ENCODE measurements around the gene PCNA.

DNA sequence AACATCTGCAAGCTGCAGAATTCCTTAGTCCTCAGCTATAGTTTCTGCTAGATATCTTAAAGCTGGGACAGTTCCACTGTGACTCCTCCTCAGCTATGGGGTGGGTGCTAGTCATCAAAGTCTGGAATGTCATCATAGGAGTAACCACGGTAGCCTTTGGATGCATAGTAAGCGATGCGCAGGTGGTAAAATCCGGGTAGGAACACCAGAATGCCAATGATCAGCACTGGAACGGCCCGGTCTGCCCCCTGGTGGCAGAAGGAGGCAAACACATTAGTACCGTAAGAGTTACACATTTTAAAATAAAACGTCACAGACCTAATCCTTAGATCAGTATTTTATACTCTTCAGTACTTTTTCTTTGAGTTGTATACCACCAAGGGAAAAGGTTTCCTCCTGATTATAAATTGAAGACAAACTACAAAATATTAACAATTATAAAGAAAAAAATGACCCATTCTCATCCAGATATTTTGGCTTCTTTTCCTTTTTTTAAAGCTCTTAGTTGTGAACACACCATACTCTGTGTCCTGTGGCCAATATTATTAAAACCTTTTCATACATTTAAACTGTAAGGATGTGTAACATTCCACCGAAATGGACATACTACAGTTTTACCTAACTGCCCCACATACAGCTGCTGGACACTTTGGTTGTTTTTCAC is 18.9 kb downstream of the PCNA start:
- TF ChIP-seq, protein P1, sequence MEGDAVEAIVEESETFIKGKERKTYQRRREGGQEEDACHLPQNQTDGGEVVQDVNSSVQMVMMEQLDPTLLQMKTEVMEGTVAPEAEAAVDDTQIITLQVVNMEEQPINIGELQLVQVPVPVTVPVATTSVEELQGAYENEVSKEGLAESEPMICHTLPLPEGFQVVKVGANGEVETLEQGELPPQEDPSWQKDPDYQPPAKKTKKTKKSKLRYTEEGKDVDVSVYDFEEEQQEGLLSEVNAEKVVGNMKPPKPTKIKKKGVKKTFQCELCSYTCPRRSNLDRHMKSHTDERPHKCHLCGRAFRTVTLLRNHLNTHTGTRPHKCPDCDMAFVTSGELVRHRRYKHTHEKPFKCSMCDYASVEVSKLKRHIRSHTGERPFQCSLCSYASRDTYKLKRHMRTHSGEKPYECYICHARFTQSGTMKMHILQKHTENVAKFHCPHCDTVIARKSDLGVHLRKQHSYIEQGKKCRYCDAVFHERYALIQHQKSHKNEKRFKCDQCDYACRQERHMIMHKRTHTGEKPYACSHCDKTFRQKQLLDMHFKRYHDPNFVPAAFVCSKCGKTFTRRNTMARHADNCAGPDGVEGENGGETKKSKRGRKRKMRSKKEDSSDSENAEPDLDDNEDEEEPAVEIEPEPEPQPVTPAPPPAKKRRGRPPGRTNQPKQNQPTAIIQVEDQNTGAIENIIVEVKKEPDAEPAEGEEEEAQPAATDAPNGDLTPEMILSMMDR (IDR thresholded peaks at IDR 0.05): peak; percentile 72 to 87 (median 82)
- TF ChIP-seq POLR2A (IDR thresholded peaks at IDR 0.05) (no peak), EP300 (IDR thresholded peaks at IDR 0.05) (no peak), POLR2AphosphoS5 (IDR thresholded peaks at IDR 0.05) (no peak)
